DOHH2 (cell line): Measurements from ENCODE around the gene SH3BP5.

ENCODE experiments used
- EZH2phosphoT487 ChIP-seq: fragments of 200-600 bp; sonication (generic); IDR thresholded peaks from 2 replicates; pipeline ENCODE4 v1.6.1; 2017; ENCODE audit warnings: borderline replicate concordance, mild to moderate bottlenecking, antibody characterized with exemption, low read length, moderate library complexity, mixed read lengths
- TF ChIP-seq, protein P1 (sequence below): fragments of 200-600 bp; sonication (generic); IDR thresholded peaks from one replicate; pipeline ENCODE4 v1.5.1; 2014; ENCODE audit warnings: antibody characterized with exemption, mild to moderate bottlenecking, low read depth, low read length; ENCODE audit not compliant: poor library complexity, severe bottlenecking

- TF ChIP-seq, protein P1, sequence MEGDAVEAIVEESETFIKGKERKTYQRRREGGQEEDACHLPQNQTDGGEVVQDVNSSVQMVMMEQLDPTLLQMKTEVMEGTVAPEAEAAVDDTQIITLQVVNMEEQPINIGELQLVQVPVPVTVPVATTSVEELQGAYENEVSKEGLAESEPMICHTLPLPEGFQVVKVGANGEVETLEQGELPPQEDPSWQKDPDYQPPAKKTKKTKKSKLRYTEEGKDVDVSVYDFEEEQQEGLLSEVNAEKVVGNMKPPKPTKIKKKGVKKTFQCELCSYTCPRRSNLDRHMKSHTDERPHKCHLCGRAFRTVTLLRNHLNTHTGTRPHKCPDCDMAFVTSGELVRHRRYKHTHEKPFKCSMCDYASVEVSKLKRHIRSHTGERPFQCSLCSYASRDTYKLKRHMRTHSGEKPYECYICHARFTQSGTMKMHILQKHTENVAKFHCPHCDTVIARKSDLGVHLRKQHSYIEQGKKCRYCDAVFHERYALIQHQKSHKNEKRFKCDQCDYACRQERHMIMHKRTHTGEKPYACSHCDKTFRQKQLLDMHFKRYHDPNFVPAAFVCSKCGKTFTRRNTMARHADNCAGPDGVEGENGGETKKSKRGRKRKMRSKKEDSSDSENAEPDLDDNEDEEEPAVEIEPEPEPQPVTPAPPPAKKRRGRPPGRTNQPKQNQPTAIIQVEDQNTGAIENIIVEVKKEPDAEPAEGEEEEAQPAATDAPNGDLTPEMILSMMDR, result no peak
- TF ChIP-seq EZH2phosphoT487, result no peak
Observed at GRCh38 chr3:15220056-15220455, 112.3 kb downstream of the SH3BP5 start.
